ENCODE measurements around the gene CIZ1.

DNA sequence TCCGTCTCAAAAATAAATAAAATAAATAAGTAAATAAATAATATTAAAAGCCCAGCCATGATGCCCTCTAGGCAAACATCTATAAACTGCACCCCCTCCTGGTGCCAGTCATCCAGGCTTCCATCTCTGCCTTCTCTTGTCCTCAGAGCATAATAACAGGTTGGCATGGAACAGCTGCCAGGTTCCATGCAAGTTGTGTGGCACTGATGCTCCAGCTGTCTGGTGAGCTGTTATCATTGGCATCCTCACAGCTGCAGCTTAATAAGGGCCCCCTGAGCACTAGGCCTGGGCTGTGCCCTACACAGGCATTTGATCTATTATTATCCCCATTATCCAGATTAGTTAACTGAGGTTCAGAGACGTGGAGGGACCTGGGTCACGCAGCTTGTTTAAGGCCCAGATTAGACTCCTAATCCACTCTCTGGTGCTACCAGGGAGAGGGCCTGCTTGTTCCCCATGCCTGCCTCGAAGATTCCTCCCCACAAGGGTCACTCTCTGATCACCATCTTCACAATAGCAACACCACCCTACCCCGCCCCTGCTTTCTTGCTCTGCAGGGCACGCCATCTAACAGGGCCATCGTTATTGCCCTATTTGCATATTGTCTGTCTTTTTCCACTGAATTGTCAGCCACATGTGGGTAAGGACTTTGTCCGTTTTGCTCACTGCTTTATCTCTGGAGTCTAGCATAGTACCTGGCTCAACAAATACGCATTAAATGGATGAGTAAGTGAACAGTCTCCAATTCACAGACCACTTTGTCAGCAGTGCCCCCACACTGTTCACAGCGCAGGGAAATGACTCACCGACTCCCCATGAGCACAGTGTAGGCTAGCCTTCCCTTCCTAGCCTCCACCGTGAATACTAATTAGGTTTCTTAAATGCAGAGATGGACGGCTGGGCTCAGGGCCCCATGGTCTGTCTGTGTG is 10.3 kb upstream of the CIZ1 start:
- TF ChIP-seq, protein P1, sequence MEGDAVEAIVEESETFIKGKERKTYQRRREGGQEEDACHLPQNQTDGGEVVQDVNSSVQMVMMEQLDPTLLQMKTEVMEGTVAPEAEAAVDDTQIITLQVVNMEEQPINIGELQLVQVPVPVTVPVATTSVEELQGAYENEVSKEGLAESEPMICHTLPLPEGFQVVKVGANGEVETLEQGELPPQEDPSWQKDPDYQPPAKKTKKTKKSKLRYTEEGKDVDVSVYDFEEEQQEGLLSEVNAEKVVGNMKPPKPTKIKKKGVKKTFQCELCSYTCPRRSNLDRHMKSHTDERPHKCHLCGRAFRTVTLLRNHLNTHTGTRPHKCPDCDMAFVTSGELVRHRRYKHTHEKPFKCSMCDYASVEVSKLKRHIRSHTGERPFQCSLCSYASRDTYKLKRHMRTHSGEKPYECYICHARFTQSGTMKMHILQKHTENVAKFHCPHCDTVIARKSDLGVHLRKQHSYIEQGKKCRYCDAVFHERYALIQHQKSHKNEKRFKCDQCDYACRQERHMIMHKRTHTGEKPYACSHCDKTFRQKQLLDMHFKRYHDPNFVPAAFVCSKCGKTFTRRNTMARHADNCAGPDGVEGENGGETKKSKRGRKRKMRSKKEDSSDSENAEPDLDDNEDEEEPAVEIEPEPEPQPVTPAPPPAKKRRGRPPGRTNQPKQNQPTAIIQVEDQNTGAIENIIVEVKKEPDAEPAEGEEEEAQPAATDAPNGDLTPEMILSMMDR (IDR thresholded peaks at IDR 0.05), result no peak
- TF ChIP-seq EZH2phosphoT487 (IDR thresholded peaks at IDR 0.05), result no peak

Measured in neural progenitor cell (in vitro differentiated cells).